IMR-90 (cell line): ENCODE results near the gene SARNP. TPM values are rescaled to one million over a fixed set of nuclear protein-coding genes. Genes with fewer than 3 reads are reported as not detected.

ENCODE experiments used
- ATAC-seq: fragments of 200-7000 bp; cut with Tn5 transposase; 2 replicates; pipeline ENCODE4 v1.9.1; 2020; ENCODE audit warnings: low read depth, mild to moderate bottlenecking, moderate library complexity
- BruUV-seq: library from RNA; stranded (reverse); fragments of 400-500 nt; replicated peaks from 2 replicates; lab custom pipeline; 2021; lab: Mats Ljungman, UMichigan
- CTCF ChIA-PET: fragments of 300-600 bp; formaldehyde crosslinking; extraction: SDS; loops from one replicate; lab custom pipeline; 2021; ENCODE audit warnings: antibody characterized with exemption; lab: Yijun Ruan, JAX
- POLR2A ChIA-PET: fragments of 300-600 bp; sonication (Branson Sonifier 250); formaldehyde crosslinking; loops from one replicate; lab custom pipeline; 2022; ENCODE audit warnings: antibody characterized with exemption; ENCODE audit not compliant: unreplicated experiment; lab: Charles Lee
- DNase-seq: peaks from one replicate; pipeline ENCODE4 v3.0.0; 2013
- H2AFZ ChIP-seq: replicated peaks from 2 replicates; pipeline ENCODE3; 2013; ENCODE audit warnings: low read length, mild to moderate bottlenecking; ENCODE audit not compliant: poor library complexity
- H2AK5ac ChIP-seq: 2 replicates; pipeline ENCODE4 v1.6.1; 2013; ENCODE audit warnings: low read depth, low read length, inconsistent platforms
- H2AK9ac ChIP-seq: replicated peaks from 2 replicates; pipeline ENCODE3; 2013; ENCODE audit warnings: mild to moderate bottlenecking, low read depth, low read length, moderate library complexity; ENCODE audit not compliant: poor library complexity
- H2BK120ac ChIP-seq: 2 replicates; pipeline ENCODE4 v1.6.1; 2013; ENCODE audit warnings: low read depth, low read length, inconsistent platforms
- H2BK15ac ChIP-seq: 3 replicates; pipeline ENCODE4 v1.6.1; 2013; ENCODE audit warnings: low read depth, low read length, inconsistent platforms
- H2BK20ac ChIP-seq: 2 replicates; pipeline ENCODE4 v1.6.1; 2013; ENCODE audit warnings: low read depth, mild to moderate bottlenecking, inconsistent platforms, low read length, moderate library complexity
- H2BK5ac ChIP-seq: 2 replicates; pipeline ENCODE4 v1.6.1; 2013; ENCODE audit warnings: mild to moderate bottlenecking, low read depth, low read length, inconsistent platforms; ENCODE audit not compliant: poor library complexity, severe bottlenecking
- H3K14ac ChIP-seq: replicated peaks from 2 replicates; pipeline ENCODE4 v1.6.1; 2013; ENCODE audit warnings: low read depth, low read length, inconsistent platforms
- H3K18ac ChIP-seq: 2 replicates; pipeline ENCODE4 v1.6.1; 2013; ENCODE audit warnings: low read depth, low read length, control low read depth
- H3K23ac ChIP-seq: 2 replicates; pipeline ENCODE4 v1.6.1; 2013; ENCODE audit warnings: low read depth, low read length, inconsistent platforms
- H3K27ac ChIP-seq: 2 replicates; pipeline ENCODE4 v1.5.1; 2013; ENCODE audit warnings: mild to moderate bottlenecking, control low read depth, low read length; ENCODE audit not compliant: insufficient read depth
- H3K27me3 ChIP-seq: 2 replicates; pipeline ENCODE4 v1.6.1; 2013; ENCODE audit warnings: low read length; ENCODE audit not compliant: control insufficient read depth, insufficient read depth
- H3K36me3 ChIP-seq: 2 replicates; pipeline ENCODE4 v1.6.1; 2013; ENCODE audit warnings: low read length, mixed read lengths; ENCODE audit not compliant: control insufficient read depth, insufficient read depth
- H3K4ac ChIP-seq: 2 replicates; pipeline ENCODE4 v1.6.1; 2013; ENCODE audit warnings: low read depth, low read length, inconsistent platforms
- H3K4me1 ChIP-seq: 2 replicates; pipeline ENCODE4 v1.6.1; 2013; ENCODE audit warnings: low read length, mixed read lengths; ENCODE audit not compliant: control insufficient read depth, insufficient read depth
- H3K4me2 ChIP-seq: 2 replicates; pipeline ENCODE4 v1.6.1; 2013; ENCODE audit warnings: low read depth, mild to moderate bottlenecking, control low read depth, low read length, moderate library complexity
- H3K4me3 ChIP-seq: 2 replicates; pipeline ENCODE4 v1.5.1; 2013; ENCODE audit warnings: low read depth, mild to moderate bottlenecking, control low read depth, low read length, moderate library complexity; ENCODE audit not compliant: insufficient read depth
- H3K56ac ChIP-seq: 2 replicates; pipeline ENCODE4 v1.6.1; 2013; ENCODE audit warnings: low read length, inconsistent platforms; ENCODE audit not compliant: insufficient read depth; ENCODE audit errors: extremely low read depth
- H3K79me1 ChIP-seq, 2 experiments: 2 replicates each; pipeline ENCODE4 v1.6.1; 2013; ENCODE audit warnings: low read length in 2 of 2, inconsistent platforms in 1 of 2, low read depth in 1 of 2
- H3K9ac ChIP-seq: 2 replicates; pipeline ENCODE4 v1.6.1; 2013; ENCODE audit warnings: low read depth, low read length, control low read depth
- H3K9me1 ChIP-seq: 2 replicates; pipeline ENCODE4 v1.6.1; 2013; ENCODE audit warnings: low read length, inconsistent platforms; ENCODE audit not compliant: insufficient read depth
- H3K9me3 ChIP-seq: 2 replicates; pipeline ENCODE4 v1.6.1; 2013; ENCODE audit warnings: low read length; ENCODE audit not compliant: control insufficient read depth, insufficient read depth
- H4K20me1 ChIP-seq: 2 replicates; pipeline ENCODE4 v1.6.1; 2013; ENCODE audit warnings: low read length, inconsistent platforms; ENCODE audit not compliant: insufficient read depth
- H4K5ac ChIP-seq: 2 replicates; pipeline ENCODE4 v1.6.1; 2013; ENCODE audit warnings: mild to moderate bottlenecking, low read depth, low read length, control low read depth
- H4K8ac ChIP-seq, 2 experiments: 2 replicates each; pipeline ENCODE4 v1.6.1; 2013; ENCODE audit warnings: low read depth in 2 of 2, low read length in 2 of 2, control low read depth in 1 of 2, inconsistent platforms in 1 of 2
- H4K91ac ChIP-seq: 2 replicates; pipeline ENCODE4 v1.6.1; 2013; ENCODE audit warnings: low read depth, low read length, inconsistent platforms; ENCODE audit not compliant: insufficient read depth
- CHD1 ChIP-seq: IDR thresholded peaks from 2 replicates; pipeline ENCODE4 v1.6.1; 2012; ENCODE audit warnings: low read depth, low read length, improper control_type of control experiment
- MXI1 ChIP-seq: IDR thresholded peaks from 2 replicates; pipeline ENCODE4 v1.6.1; 2012; ENCODE audit warnings: low read depth, mild to moderate bottlenecking, low read length, moderate library complexity, borderline replicate concordance
- NFE2L2 ChIP-seq: fragments of 150-350 bp; IDR thresholded peaks from 2 replicates; pipeline ENCODE4 v1.6.1; 2016; ENCODE audit warnings: low read depth, mild to moderate bottlenecking, low read length
- WGBS, 2 experiments: methylation state at CpG; one replicate each; pipeline versions ENCODE4 v1.1.5 to v1.1.7; 2013; ENCODE audit warnings: missing lambda C conversion rate in 2 of 2; ENCODE audit not compliant: insufficient read length in 1 of 2; ENCODE audit errors: extremely low coverage in 2 of 2; 5-methylcytosine and 5-hydroxymethylcytosine counted together
- dilution Hi-C: fragments of 300-500 bp; cut with HindIII; formaldehyde crosslinking; loops from one replicate; pipeline ENCODE4 v1.14.3; 2018; ENCODE audit warnings: low sequenced_read_pairs; ENCODE audit not compliant: unreplicated experiment
- in situ Hi-C: fragments of 300-500 bp; cut with MboI; formaldehyde crosslinking; loops from 3 replicates; pipeline ENCODE4 v1.14.3; 2019; ENCODE audit warnings: low sequenced_read_pairs, inconsistent platforms, mixed read lengths
- intact Hi-C: fragments of 100-400 bp; cut with micrococcal nuclease; formaldehyde crosslinking; loops from 2 replicates; pipeline ENCODE4 v1.10.0; 2022
- polyA plus RNA-seq, 3 experiments: library from polyadenylated mRNA; depleted of rRNA; stranded (reverse); fragments of >200 nt; gene quantifications; 2 replicates each; pipeline ENCODE4 v1.2.3, GENCODE V29; 2012; ENCODE audit warnings: low replicate concordance in 1 of 3
- total RNA-seq: library from RNA; depleted of rRNA; stranded (reverse); fragments of >200 nt; gene quantifications from 2 replicates; pipeline ENCODE4 v1.2.3, GENCODE V29; 2012
- TF ChIP-seq, protein P1 (sequence below): fragments of 150-350 bp; IDR thresholded peaks from 2 replicates; pipeline ENCODE4 v1.6.1; 2017; ENCODE audit warnings: mild to moderate bottlenecking, antibody characterized with exemption, low read length, low read depth

SARNP gene
- total and polyA plus RNA-seq, 2 of the 4 experiments (the other 2 are of a cell fraction): 46.8 to 103 TPM

GRCh38 chr12:55715833-55716581 is 101.5 kb downstream of the SARNP start, which contains the start of gene BLOC1S1 (continued):
- TF ChIP-seq, protein P1, sequence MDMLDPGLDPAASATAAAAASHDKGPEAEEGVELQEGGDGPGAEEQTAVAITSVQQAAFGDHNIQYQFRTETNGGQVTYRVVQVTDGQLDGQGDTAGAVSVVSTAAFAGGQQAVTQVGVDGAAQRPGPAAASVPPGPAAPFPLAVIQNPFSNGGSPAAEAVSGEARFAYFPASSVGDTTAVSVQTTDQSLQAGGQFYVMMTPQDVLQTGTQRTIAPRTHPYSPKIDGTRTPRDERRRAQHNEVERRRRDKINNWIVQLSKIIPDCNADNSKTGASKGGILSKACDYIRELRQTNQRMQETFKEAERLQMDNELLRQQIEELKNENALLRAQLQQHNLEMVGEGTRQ: peak; percentile 100

DNA sequence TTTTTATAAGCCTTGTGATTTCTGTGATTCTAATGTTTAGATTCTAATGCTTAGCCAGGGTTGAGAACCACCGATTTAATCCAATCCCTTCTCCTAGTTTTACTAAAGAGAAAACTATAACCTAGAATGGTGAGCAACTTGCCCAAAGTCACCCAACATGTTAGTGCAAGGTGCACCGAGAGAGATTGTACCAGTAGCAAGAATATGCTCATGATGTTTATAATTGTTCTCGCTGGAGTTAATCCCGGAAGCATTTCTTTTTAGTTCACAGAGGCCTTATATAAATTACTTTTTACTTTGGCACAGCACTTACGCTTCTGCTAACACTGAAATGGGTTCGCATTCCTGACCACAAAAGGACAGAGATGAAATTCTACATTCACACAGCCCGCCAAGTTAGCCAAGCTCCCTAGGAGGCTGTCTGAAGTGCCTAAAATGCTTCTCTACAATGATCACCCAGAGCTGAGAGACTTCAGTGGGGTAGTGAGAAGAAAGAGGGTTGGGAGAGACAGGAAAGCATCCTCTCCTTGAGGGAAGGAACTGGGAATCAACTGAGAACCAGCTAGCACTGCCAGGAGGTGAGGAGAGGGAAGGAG is 102.3 kb downstream of the SARNP start:
- peak overlapping the region; percentile 95 to 98 for H4K8ac ChIP-seq
- ATAC-seq (no peak), DNase-seq (no peak)
- 0 out of 2 replicates have a peak, but pooled peaks cover under 1% of the 10 kb centered on the region for H4K20me1 ChIP-seq
- H3K9me1 ChIP-seq: peaks cover 27% of the 10 kb centered on the region
- H2AFZ ChIP-seq: peak overlapping the region; percentile 92
- H3K79me1 ChIP-seq: peaks cover 17 to 50% of the 10 kb centered on the region in 2 experiments
- peak overlapping the region; percentile 78 for H2AK9ac ChIP-seq
- peak overlapping the region; percentile 21; the same call in 1 of the 2 replicates for H3K23ac ChIP-seq
- H3K56ac ChIP-seq: peak overlapping the region; percentile 40; the same call in 1 of the 2 replicates
- peak overlapping the region; percentile 78 for H3K4me3 ChIP-seq
- peak overlapping the region; percentile 15; the same call in 1 of the 2 replicates for H3K9ac ChIP-seq
- no peak for TF ChIP-seq NFE2L2
- no peak for TF ChIP-seq MXI1
- TF ChIP-seq CHD1: no peak
- TF ChIP-seq, protein P1: no peak
- H2BK5ac ChIP-seq: peak overlapping the region; percentile 37
- in situ Hi-C loops: no loop called here
- peak overlapping the region; percentile 38; the same call in 2 of the 3 replicates for H2BK15ac ChIP-seq
- ChIA-PET POLR2A (interaction anchor here (0.6 kb wide), 1 partner anchor 13 kb away, joined by 6 read pairs; no protein-coding TSS in a partner anchor), CTCF (interaction anchor here (0.7 kb wide), 1 partner anchor 1269 kb away, joined by 3 read pairs; no protein-coding TSS in a partner anchor)
- no peaks in the 10 kb centered on the region for H3K9me3 ChIP-seq
- intact Hi-C loops: no loop called here
- peak overlapping the region; percentile 73 for H2AK5ac ChIP-seq
- H3K4me1 ChIP-seq: peaks cover 36% of the 10 kb centered on the region
- peak overlapping the region; percentile 81 for H2BK120ac ChIP-seq
- peak overlapping the region; percentile 3; the same call in 1 of the 2 replicates for H3K14ac ChIP-seq
- peak overlapping the region; percentile 42 for H3K18ac ChIP-seq
- peak overlapping the region; percentile 84 for H3K27ac ChIP-seq
- no peaks in the 10 kb centered on the region for H3K36me3 ChIP-seq
- H2BK20ac ChIP-seq: peak overlapping the region; percentile 53
- H4K5ac ChIP-seq: peak overlapping the region; percentile 99
- BruUV-seq: no TSS peak
- H3K4me2 ChIP-seq: peak overlapping the region; percentile 94
- H3K27me3 ChIP-seq: no peaks in the 10 kb centered on the region
- H3K4ac ChIP-seq: peak overlapping the region; percentile 83
- dilution Hi-C loops: no loop called here
- peak overlapping the region; percentile 27 for H4K91ac ChIP-seq
- WGBS, 2 experiments: no CpG with 5 or more reads among the region's 7 CpGs
